Measurements from ENCODE around the gene UBE2G1.

UBE2G1 gene

GRCh38 chr17:4316648-4317047, 49.8 kb downstream of the UBE2G1 start:
- Histone ChIP-seq H3K4me2 (ENCODE audit: low read depth, low read length) (no peak overlapping the region), H4K20me1 (ENCODE audit: insufficient read depth, low read length) (peaks cover 63% of the 10 kb centered on the region), H3K27ac (ENCODE audit: low read length) (no peak overlapping the region), H3K4me1 (ENCODE audit: low read length) (0 out of 2 replicates have a peak, but pooled peaks cover 16% of the 10 kb centered on the region), H3K4me3 (ENCODE audit: low read length) (no peak overlapping the region), H3K9ac (ENCODE audit: low read length) (no peak overlapping the region), H2AFZ (ENCODE audit: low read length) (no peak overlapping the region), H3K79me2 (ENCODE audit: low read length) (peaks cover 99% of the 10 kb centered on the region), H3K9me2 (replicated peaks; ENCODE audit: insufficient read depth, low read length) (no peaks in the 10 kb centered on the region), H3K27me3 (replicated peaks; ENCODE audit: insufficient read depth, low read length) (no peaks in the 10 kb centered on the region), H3K9me3 (replicated peaks; ENCODE audit: insufficient read depth, low read length) (no peaks in the 10 kb centered on the region), H3F3A (ENCODE audit: insufficient read depth, low read length) (peaks cover 6% of the 10 kb centered on the region; the same call in 1 of the 2 replicates), H3K36me3 (replicated peaks; ENCODE audit: insufficient read depth, low read length) (no peaks in the 10 kb centered on the region)
- no peak for TF ChIP-seq EZH2phosphoT487 (IDR thresholded peaks at IDR 0.05; ENCODE audit: low read length)
- TF ChIP-seq EZH2 (optimal IDR thresholded peaks at IDR 0.05; ENCODE audit: low read depth, low read length) = no peak
- TF ChIP-seq, protein P1, sequence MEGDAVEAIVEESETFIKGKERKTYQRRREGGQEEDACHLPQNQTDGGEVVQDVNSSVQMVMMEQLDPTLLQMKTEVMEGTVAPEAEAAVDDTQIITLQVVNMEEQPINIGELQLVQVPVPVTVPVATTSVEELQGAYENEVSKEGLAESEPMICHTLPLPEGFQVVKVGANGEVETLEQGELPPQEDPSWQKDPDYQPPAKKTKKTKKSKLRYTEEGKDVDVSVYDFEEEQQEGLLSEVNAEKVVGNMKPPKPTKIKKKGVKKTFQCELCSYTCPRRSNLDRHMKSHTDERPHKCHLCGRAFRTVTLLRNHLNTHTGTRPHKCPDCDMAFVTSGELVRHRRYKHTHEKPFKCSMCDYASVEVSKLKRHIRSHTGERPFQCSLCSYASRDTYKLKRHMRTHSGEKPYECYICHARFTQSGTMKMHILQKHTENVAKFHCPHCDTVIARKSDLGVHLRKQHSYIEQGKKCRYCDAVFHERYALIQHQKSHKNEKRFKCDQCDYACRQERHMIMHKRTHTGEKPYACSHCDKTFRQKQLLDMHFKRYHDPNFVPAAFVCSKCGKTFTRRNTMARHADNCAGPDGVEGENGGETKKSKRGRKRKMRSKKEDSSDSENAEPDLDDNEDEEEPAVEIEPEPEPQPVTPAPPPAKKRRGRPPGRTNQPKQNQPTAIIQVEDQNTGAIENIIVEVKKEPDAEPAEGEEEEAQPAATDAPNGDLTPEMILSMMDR (IDR thresholded peaks at IDR 0.05; ENCODE audit: low read length) = no peak
- no peak for DNase-seq

DNA sequence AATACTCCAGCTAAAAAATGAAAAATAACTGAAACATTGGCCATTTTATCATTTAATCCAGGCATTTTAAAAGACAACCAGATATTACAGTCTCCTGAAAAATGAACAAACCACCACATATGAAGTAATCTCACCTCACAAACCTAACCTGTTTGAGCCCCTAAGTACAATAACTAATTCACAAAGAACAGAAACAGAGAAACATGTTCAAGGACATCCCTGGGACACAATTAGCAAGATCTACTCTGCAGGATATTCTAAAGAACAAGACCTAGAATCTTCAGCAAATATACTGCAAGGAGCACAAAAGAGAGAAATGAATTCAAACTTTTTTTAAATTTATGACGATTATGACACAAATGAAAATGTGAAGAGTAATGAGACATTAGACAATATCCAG, 51.9 kb downstream of the UBE2G1 start:
- Histone ChIP-seq H3K36me3 (replicated peaks; ENCODE audit: insufficient read depth, low read length) (no peaks in the 10 kb centered on the region), H3F3A (ENCODE audit: insufficient read depth, low read length) (peaks cover 6% of the 10 kb centered on the region; the same call in 1 of the 2 replicates), H3K9me2 (replicated peaks; ENCODE audit: insufficient read depth, low read length) (no peaks in the 10 kb centered on the region), H4K20me1 (ENCODE audit: insufficient read depth, low read length) (peaks cover 66% of the 10 kb centered on the region), H3K4me1 (ENCODE audit: low read length) (0 out of 2 replicates have a peak, but pooled peaks cover 19% of the 10 kb centered on the region), H2AFZ (ENCODE audit: low read length) (no peak overlapping the region), H3K27me3 (replicated peaks; ENCODE audit: insufficient read depth, low read length) (no peaks in the 10 kb centered on the region), H3K27ac (ENCODE audit: low read length) (no peak overlapping the region), H3K4me3 (ENCODE audit: low read length) (no peak overlapping the region), H3K4me2 (ENCODE audit: low read depth, low read length) (no peak overlapping the region), H3K9ac (ENCODE audit: low read length) (no peak overlapping the region), H3K79me2 (ENCODE audit: low read length) (peaks cover 99% of the 10 kb centered on the region), H3K9me3 (replicated peaks; ENCODE audit: insufficient read depth, low read length) (no peaks in the 10 kb centered on the region)
- no peak for DNase-seq
- TF ChIP-seq EZH2 (optimal IDR thresholded peaks at IDR 0.05; ENCODE audit: low read depth, low read length) (no peak), EZH2phosphoT487 (IDR thresholded peaks at IDR 0.05; ENCODE audit: low read length) (no peak)
- TF ChIP-seq, protein P1 (IDR thresholded peaks at IDR 0.05; ENCODE audit: low read length) = no peak

DNA sequence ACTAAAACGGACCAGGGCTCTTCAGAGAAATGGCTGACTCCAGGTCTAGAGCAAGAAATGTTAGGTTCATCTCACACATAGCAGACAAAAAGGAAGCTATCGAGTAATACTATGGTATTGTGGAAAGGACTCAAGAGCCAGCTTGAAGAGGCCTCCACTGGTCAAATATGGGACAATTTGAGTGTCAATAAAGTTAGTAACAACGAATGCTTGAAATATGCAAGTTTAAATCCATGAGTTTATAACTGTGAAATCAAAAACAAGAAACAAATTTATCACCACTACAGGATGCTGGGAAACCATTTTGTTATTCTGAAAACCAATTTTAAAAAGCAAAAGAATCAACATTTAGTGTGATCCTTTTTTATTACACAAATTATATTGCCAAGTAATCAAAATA, 52.3 kb downstream of the UBE2G1 start:
- H3K9me2 ChIP-seq (replicated peaks; ENCODE audit: insufficient read depth, low read length) = no peaks in the 10 kb centered on the region
- no peaks in the 10 kb centered on the region for H3K36me3 ChIP-seq (replicated peaks; ENCODE audit: insufficient read depth, low read length)
- TF ChIP-seq, protein P1 (IDR thresholded peaks at IDR 0.05; ENCODE audit: low read length) = no peak
- TF ChIP-seq EZH2 (optimal IDR thresholded peaks at IDR 0.05; ENCODE audit: low read depth, low read length) = no peak
- TF ChIP-seq EZH2phosphoT487 (IDR thresholded peaks at IDR 0.05; ENCODE audit: low read length) = no peak
- H3K4me3 ChIP-seq (ENCODE audit: low read length) = no peak overlapping the region
- no peak overlapping the region for H2AFZ ChIP-seq (ENCODE audit: low read length)
- H3K27me3 ChIP-seq (replicated peaks; ENCODE audit: insufficient read depth, low read length) = no peaks in the 10 kb centered on the region
- peaks cover 6% of the 10 kb centered on the region; the same call in 1 of the 2 replicates for H3F3A ChIP-seq (ENCODE audit: insufficient read depth, low read length)
- no peak overlapping the region for H3K4me2 ChIP-seq (ENCODE audit: low read depth, low read length)
- no peak for DNase-seq
- H3K9me3 ChIP-seq (replicated peaks; ENCODE audit: insufficient read depth, low read length) = no peaks in the 10 kb centered on the region
- peaks cover 66% of the 10 kb centered on the region for H4K20me1 ChIP-seq (ENCODE audit: insufficient read depth, low read length)
- H3K4me1 ChIP-seq (ENCODE audit: low read length) = 0 out of 2 replicates have a peak, but pooled peaks cover 19% of the 10 kb centered on the region
- H3K79me2 ChIP-seq (ENCODE audit: low read length) = peaks cover 99% of the 10 kb centered on the region
- no peak overlapping the region for H3K27ac ChIP-seq (ENCODE audit: low read length)
- H3K9ac ChIP-seq (ENCODE audit: low read length) = no peak overlapping the region

All from MM.1S (cell line).